C4-2B (cell line): ENCODE results near the gene SLC50A1.

ENCODE experiments used
- CTCF ChIP-seq: fragments of 450-650 bp; conservative IDR thresholded peaks from 2 replicates; pipeline ENCODE4 v1.5.1; 2017; ENCODE audit warnings: mild to moderate bottlenecking
- ZFX ChIP-seq: fragments of 450-650 bp; IDR thresholded peaks from 2 replicates; pipeline ENCODE4 v1.6.1; 2017

- TF ChIP-seq CTCF (no peak), ZFX (no peak)
Measured at GRCh38 chr1:155141749-155142148, 6.1 kb downstream of the SLC50A1 start.
